ENCODE data around the gene ZIC1.

Gene ZIC1

DNA sequence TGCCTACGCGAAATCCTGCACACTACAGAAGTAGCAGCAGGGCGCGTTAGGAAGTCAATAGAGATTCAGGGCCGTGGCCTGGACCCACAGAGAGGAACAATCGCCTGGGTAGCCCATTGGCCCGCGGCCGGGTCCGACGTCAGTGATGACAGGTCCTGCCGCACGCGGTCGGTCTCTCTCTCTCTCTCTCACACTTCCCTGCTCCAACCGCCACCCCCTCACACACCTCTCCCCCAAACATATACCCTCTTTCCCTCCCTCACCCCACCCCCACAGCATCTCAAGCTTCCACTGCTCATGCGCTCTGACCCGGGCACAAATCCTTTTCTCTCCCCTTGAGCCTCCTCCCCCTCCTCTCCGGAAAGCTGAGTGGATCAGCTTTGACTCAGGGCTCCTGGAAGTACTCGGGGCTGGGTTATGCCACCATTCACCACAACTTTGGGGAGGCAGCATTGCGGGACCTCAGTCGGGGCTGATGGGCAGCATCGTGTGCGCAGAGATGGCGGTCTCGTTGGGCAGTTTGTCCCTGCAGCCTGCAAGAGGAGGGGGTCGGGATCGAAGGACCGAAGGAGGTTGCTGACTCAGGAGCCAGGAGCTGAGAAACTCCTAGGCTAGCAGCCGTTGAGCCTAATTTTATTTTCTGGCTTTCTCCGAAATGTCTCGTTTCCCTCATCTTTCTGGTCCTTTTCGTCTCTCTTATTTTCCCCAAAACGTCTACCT lies 11.8 kb upstream of the ZIC1 start:
- H3K4me3 ChIP-seq (ENCODE audit: low read length): no peak overlapping the region
- TF ChIP-seq ZNF274 (IDR thresholded peaks at IDR 0.05; ENCODE audit: low read depth, low read length): no peak

DNA sequence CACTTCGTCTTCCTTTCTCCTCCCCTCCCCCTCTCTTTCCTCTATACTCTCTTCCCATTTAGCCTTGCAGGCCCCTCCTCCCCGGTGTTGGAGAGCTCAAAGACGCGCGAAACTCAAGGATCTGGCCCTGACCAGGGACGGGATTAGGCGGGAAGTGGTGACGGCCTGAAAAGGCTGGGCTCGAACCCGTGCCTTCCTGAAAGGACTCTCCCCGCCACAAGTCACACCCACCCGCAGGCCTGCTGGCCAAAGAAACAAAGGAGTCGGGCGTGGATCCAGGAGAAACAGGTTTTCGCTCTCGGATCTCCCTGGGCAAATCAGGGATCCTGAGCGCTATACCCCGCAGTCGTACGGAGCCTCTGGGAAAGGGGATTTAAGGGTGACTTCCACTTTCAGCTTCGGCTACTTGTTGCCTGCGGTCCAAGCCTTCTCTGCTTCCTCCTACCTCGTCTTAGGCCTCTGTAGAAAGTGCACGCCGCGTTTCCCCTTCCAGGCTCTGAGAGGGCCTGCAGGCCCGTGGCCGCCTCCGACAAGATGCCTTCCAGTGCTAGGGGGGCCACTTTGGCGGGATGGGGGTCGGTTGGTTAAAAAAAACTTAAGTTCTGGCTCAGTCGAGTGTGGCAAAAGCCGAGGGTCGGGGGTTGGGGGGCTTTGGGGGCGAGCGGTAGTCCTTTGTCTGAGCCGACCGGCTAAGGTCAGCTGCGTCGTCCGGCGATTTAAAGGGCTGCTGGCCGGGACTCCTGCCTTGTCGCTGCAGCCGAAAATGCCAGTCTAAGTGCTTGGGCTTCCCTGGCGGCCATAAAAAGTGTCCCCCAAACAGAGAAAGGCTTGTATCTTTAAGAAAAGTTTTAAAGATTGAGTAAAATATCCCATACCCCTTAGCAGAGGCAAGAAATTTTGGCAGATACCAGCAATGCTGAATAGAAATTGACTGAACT lies 11.0 kb upstream of the ZIC1 start:
- no peak overlapping the region for H3K4me3 ChIP-seq (ENCODE audit: low read length)

DNA sequence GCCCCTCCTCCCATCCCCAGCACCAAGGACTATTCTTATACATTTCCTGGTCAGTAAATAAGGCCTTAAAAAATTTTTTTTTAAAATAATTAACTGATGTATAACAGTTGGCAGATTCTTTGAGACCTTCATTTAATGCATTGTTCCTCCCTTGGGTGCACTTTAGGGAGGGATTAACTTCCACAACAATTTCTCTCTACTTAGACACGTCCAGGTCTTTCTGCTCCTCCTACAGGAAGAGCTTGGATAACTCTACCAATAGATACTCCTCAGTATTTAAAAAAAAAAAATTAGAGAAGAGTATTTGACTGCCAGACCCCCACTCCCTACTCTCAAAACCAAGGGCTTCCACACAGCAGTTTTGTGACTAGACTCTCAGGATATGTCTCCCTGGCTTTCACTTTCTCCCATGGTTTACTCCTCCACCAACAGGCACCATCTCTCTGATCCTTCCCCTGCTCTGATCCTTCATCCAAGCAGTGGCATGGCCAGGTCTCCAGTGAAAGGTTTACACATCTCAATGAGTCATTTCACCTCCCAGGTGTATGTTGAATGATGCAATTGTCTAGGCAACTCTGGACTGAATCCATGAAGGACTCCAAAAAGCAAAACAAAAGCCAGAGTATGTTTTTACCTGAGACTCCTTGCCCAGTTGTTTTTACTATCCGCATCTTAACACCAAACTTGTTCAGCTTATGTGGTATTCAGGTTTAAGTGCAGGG lies 10.2 kb upstream of the ZIC1 start:
- no peak overlapping the region for H3K4me3 ChIP-seq (ENCODE audit: low read length)
- TF ChIP-seq ZNF274 (IDR thresholded peaks at IDR 0.05; ENCODE audit: low read depth, low read length): no peak

More for the DNA sequence above, 11.0 kb upstream of the ZIC1 start:
- TF ChIP-seq ZNF274 (IDR thresholded peaks at IDR 0.05; ENCODE audit: low read depth, low read length): no peak

DNA sequence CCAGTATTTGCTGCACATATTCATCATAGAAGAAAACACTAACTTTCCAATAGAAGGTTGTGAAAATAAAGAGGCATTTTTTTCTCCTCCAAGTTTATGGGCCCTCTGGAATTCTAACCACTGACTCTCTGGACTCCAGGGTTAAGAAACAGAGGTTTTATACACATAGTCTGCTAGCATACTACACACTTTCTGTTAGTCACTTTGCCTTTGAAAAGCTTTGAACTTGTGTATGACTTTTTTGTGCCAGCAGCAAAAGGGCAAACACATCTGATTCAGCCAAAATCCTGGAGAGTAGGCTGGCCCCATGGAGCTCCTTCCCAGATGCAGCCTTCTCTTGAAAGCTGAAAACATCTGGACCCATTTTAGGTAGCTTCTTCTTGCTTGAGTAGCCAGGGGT lies 9.1 kb upstream of the ZIC1 start:
- TF ChIP-seq ZNF274 (IDR thresholded peaks at IDR 0.05; ENCODE audit: low read depth, low read length): no peak
- no peak overlapping the region for H3K4me3 ChIP-seq (ENCODE audit: low read length)

DNA sequence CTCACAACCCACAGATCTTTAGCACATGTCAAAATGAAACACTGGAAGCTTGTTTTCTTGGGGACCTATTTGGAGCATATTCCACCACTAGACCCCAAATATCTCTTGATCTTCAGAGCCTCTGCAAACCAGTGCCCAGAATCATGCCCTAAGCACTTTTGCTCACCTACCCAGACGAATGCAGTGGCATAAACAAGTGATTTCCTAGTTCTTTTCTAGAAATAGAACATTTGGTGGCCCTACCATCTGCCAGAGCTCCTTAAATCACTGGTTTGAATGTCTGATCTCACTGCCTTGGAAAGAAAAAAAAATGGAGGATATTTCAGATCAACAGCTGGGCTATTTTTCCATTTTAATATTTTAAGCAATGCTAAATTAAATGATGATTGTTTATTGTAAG lies 8.2 kb upstream of the ZIC1 start:
- TF ChIP-seq ZNF274 (IDR thresholded peaks at IDR 0.05; ENCODE audit: low read depth, low read length): no peak
- no peak overlapping the region for H3K4me3 ChIP-seq (ENCODE audit: low read length)

DNA sequence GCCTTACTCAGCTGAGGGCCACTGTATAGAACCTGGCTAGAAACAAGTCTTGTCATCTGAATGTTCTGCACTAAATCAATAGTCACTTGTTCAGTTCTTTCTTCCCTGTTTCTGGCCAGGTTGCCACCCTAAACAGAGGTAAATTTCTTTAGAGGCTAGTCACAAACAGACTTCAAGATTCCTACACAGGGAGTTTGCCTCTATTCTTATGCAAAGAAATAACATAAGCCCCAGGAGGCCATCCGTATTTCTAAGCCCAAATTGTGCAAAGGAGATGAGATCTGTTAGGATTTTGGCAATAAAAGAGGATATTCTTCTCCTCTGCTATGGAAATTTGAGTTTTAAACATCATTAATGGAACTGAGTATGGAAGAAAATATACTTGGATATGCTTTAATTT lies 7.7 kb upstream of the ZIC1 start:
- H3K4me3 ChIP-seq (ENCODE audit: low read length): no peak overlapping the region
- no peak for TF ChIP-seq ZNF274 (IDR thresholded peaks at IDR 0.05; ENCODE audit: low read depth, low read length)

DNA sequence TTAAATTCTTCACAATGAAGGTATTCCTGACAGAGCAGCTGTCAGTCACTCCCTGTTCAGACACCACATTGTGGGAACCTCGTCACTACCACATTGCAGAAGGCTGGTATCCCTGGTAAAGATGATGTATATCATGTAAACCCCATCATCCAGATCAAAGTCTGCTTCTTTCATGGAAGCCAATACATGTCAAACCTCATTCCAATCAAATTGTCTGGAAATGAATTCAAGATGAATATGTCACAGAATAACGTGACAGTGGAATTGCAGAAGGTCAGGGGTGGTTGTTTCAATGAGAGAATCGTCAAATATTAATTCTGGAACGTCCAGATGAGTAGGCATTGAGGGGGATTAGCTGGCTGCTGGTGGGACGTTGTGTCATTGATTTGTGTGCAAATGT lies 7.0 kb upstream of the ZIC1 start:
- no peak overlapping the region for H3K4me3 ChIP-seq (ENCODE audit: low read length)
- no peak for TF ChIP-seq ZNF274 (IDR thresholded peaks at IDR 0.05; ENCODE audit: low read depth, low read length)

DNA sequence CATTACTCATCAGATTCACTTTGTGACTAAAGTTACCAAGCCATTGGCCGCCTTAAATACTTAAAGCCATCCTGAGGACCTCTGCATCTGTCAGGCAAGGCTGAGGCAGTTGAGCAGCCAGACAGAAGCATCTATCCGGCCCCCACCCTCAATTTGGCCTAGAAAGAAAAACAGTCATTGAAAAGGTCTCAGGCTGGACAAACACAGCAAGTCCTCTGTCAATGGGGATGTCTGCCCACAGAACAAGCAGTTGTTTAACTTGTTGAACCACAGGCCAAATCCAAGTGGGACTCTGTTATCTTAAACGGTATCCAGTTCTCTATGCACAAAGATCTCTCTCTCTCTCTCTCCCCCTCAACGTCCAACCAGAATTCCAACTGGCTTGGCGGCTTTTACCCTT lies 5.7 kb upstream of the ZIC1 start:
- H3K4me3 ChIP-seq (ENCODE audit: low read length): no peak overlapping the region
- no peak for TF ChIP-seq ZNF274 (IDR thresholded peaks at IDR 0.05; ENCODE audit: low read depth, low read length)

DNA sequence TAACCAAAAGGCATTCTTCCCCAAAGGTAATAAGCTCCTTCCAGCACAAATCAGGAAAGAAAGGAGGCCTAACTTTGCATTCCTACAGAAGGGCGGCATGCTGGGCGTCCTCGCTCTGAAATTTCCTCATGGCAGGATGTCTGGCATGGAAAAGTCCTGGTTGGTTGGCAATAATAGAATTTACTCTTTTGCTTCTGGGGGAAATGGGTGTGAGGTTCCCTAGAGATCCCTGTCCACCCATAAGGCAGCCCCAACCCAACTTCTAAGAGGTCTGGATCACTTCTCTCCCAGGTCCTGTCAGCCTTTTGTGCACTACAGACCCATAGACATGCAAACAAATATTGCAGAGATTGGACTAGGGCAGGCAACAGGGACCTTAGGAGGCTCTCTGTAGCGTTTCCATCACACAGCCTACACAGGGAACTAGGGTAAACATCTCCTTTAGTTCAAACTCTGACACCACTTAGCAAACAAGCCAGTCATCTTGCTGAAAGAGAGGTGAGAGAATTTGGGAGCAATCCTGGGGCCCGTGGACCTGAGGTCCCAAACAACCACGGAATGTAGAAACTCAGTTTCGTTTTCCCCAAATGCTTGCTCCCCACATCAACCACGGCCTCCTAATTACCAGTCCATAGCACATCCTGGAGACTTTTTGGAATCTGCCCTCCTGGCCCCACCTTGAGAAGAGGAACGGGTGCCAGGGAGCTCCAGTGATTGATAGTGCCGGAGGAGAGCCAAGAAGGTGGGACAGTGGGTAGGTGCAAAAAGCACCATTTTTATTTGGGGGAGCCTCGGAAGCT lies 5.0 kb upstream of the ZIC1 start:
- H3K4me3 ChIP-seq (ENCODE audit: low read length): no peak overlapping the region

DNA sequence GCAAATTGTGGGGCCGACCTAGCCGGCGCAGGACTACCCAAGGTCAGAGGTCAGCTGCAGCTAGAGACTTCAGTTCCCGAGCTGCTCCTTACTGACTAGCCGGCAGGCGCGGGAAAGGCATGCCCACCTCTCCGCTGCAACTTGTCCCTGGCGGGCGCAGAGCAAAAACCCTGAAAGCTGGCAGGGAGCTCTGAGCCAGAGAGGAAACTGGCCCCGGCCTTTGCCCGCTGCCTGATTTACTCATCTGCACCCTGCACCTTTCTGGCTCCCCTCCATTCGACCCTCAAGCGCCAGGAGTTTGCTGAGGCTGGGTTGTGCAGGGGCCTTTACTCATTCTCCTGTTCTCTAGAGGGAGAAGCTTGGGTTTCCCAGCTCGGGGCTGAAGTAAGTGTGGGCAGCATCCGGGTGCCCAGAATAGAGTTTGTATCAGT lies 4.3 kb upstream of the ZIC1 start:
- no peak for TF ChIP-seq ZNF274 (IDR thresholded peaks at IDR 0.05; ENCODE audit: low read depth, low read length)
- H3K4me3 ChIP-seq (ENCODE audit: low read length): no peak overlapping the region

More for the DNA sequence above, 5.0 kb upstream of the ZIC1 start:
- TF ChIP-seq ZNF274 (IDR thresholded peaks at IDR 0.05; ENCODE audit: low read depth, low read length): no peak

DNA sequence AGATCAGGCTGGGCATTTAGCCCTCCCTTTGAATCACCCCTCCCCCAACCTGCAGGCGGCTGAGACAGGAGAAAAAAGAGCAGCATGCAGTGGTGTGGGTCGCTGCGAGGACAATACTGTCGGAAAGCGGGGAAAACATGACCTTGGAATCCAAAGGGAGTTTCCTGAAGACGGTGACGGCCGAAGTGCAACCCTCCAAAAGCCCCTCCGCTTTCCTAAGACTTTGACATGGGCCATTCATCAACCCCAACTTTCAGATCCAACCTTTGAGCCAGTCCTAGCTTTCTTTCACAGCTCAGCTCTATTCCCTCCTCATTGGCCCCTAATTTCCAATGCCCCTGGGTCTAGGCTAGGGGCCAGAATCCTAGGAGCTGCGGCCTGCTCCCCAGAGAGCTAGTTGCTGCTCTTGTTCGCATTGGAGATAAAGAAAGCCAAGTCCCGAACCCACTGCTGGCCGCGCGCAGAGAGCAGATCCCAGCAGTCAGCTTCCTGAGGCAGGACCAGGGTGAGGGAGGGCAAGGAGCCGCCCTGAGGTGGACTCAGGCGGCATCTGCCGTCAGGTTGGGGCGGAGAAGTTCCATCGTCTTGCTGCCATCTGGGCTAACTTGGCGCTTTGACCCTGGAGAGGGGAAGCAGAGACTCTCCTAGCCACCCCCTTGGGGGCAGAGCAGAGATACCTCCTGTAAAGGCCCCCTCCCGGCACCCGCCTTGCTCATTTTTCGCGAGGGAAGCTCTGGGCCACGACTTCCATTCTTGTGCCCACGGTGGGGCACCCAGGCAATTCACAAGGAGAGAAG lies 3.7 kb upstream of the ZIC1 start:
- no peak overlapping the region for H3K4me3 ChIP-seq (ENCODE audit: low read length)

DNA sequence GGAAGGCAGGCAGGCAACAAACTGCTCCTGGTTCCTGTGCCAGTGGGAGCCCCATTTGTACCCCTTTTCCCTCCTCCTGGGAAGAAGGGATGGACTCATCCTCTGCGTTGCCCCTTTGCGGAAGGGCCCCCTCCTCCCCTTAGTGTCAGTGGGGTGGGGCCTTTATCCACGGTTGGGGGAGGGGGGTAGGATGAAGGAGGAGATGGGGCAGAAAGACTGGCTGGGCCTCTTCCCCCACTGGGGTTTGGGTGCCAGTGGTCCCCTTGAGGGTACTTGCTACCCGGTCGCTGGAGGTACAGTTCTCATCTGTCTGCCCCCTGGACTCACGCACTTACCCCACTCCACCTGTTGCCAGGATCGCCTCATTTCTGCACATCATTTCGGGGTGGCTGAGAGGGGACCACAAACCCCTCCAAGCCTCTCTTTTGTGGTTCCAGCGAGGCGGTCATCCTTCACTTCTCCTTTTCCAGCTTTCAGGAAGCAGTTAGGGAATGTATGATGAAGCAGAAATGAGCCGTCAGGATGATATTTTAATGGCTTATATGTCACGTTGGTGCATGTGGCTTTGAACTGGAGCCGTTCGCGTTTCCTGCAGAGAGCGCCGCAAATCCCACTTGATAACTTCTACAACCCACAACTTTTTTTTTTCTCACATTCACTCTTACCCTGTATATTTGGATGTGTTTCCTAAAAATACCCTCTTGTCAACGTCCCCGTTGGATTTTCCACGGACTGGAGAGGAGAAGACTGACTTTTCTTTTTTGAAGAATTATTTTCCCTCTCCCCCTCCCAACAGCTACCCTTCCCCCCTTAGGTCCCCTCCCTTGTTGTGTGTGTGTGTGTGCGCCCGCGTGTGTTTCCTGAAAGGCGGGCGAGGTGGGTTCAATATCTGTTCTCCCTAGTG lies 2.9 kb upstream of the ZIC1 start, which contains the start of gene ZIC4:
ZIC4 (minus strand) TSS at position 516 of the 904 bp plus-strand sequence. CDS start 3,746 bp downstream, outside the sequence.
- no peak within 1 kb of the TSS for H3K4me3 ChIP-seq (ENCODE audit: low read length)
- no peak for TF ChIP-seq ZNF274 (IDR thresholded peaks at IDR 0.05; ENCODE audit: low read depth, low read length)

More for the DNA sequence above, 3.7 kb upstream of the ZIC1 start:
- TF ChIP-seq ZNF274 (IDR thresholded peaks at IDR 0.05; ENCODE audit: low read depth, low read length): no peak
